NCI-H1092 treated with DMSO at 0.1 percent for 48 hours (cell line): Measurements from ENCODE around the gene IL1B.

Experiments
- DNase-seq: peaks from one replicate; lab custom pipeline; 2025; lab: John Stamatoyannopoulos, UW

The IL1B gene

GRCh38 chr2:112803691-112804521 is 32.7 kb downstream of the IL1B start:
- no peak for DNase-seq

GRCh38 chr2:112800881-112801583 is 35.5 kb downstream of the IL1B start:
- no peak for DNase-seq

GRCh38 chr2:112798979-112799975 is 37.3 kb downstream of the IL1B start:
- DNase-seq = no peak

GRCh38 chr2:112796486-112796885 is 40.1 kb downstream of the IL1B start:
- no peak for DNase-seq

- no peak for DNase-seq
Measured at GRCh38 chr2:112795774-112796173, 40.8 kb downstream of the IL1B start.

- no peak for DNase-seq
Measured at GRCh38 chr2:112794841-112795240, 41.7 kb downstream of the IL1B start.

- no peak for DNase-seq
Measured at GRCh38 chr2:112794131-112794733, 42.3 kb downstream of the IL1B start.

- DNase-seq = no peak
Measured at GRCh38 chr2:112793449-112793978, 43.1 kb downstream of the IL1B start.

GRCh38 chr2:112792419-112792818 is 44.2 kb downstream of the IL1B start:
- DNase-seq = no peak

- DNase-seq = no peak
Measured at GRCh38 chr2:112791693-112792230, 44.8 kb downstream of the IL1B start.

- DNase-seq = no peak
Measured at GRCh38 chr2:112791019-112791418, 45.6 kb downstream of the IL1B start.

GRCh38 chr2:112790305-112790704 is 46.3 kb downstream of the IL1B start:
- DNase-seq = no peak

GRCh38 chr2:112789186-112789585 is 47.4 kb downstream of the IL1B start:
- DNase-seq = no peak

- DNase-seq = no peak
Measured at GRCh38 chr2:112788653-112789052, 47.9 kb downstream of the IL1B start.

- no peak for DNase-seq
Measured at GRCh38 chr2:112787729-112788393, 48.7 kb downstream of the IL1B start.

- no peak for DNase-seq
Measured at GRCh38 chr2:112787294-112787693, 49.3 kb downstream of the IL1B start.

- DNase-seq = no peak
Measured at GRCh38 chr2:112784199-112785189, 52.1 kb downstream of the IL1B start, which contains the start of gene IL1A. IL1A (minus strand) TSS chr2:112784493; CDS start chr2:112783770, 723 bp downstream.

- DNase-seq = no peak
Measured at GRCh38 chr2:112783187-112783714, 53.3 kb downstream of the IL1B start.

- no peak for DNase-seq
Measured at GRCh38 chr2:112782234-112782799, 54.3 kb downstream of the IL1B start.
